Panc1 (cell line): Measurements from ENCODE around the gene CAMTA2.

Experiments used
- REST ChIP-seq, 2 experiments: IDR thresholded peaks; 2 replicates each; pipeline ENCODE4 v1.6.1; 2011 to 2012; ENCODE audit warnings: low read depth in 2 of 2, control low read depth in 1 of 2, low read length in 1 of 2, mild to moderate bottlenecking in 1 of 2, moderate library complexity in 1 of 2; ENCODE audit not compliant: insufficient read depth in 1 of 2
- TCF7L2 ChIP-seq: IDR thresholded peaks from 2 replicates; pipeline ENCODE4 v1.6.1; 2011; ENCODE audit warnings: mild to moderate bottlenecking, low read depth, low read length, inconsistent platforms

- TF ChIP-seq TCF7L2 (no peak), REST (IDR thresholded peaks at IDR 0.05; ENCODE audit: insufficient read depth in 1 of 2, low read depth in 2 of 2, low read length in 1 of 2) (no peak)
These were observed 53.1 kb downstream of the CAMTA2 start for GRCh38 chr17:4934173-4934979.
